Head of caudate nucleus (tissue), 42 donors: Measurements from ENCODE around the gene GINS1.
A peak's percentile ranks its signal among the peaks of the same experiment; 100 is the strongest.
"Not testable (repeated sequence)": the region's sequence is repeated elsewhere in the genome, so short reads cannot be mapped to it uniquely, and the experiment has no call there.

ENCODE experiments used
- DNase-seq, 42 donors: peaks; one replicate each; pipeline versions ENCODE4 v3.0.0 to v3.0.0-alpha.2; 2020 to 2021; ENCODE audit warnings: mixed read lengths in 7 of 42
- intact Hi-C: fragments of 100-400 bp; cut with DNase I; formaldehyde crosslinking; loops from one replicate; pipeline ENCODE4 v1.15.0; 2022

Gene GINS1

DNA sequence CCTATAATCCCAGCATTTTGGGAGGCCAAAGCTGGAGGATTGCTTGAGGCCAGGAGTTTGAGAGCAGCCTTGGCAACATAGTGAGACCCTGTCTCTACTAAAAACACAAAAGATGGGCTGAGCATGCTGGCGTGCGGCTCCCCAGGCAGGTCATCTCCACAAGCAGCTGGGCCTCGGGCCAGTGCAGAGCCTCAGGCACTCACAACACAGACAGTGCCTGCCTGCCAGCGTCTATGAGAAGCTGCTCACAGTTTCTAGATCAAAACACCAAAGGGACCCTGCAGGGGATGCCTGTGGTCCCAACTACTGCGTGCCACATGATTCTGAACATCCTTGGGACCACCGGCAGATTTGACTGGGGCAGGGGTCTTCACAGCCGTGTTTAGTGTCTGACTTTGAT is 59.4 kb downstream of the GINS1 start:
- DNase-seq: no peak

DNA sequence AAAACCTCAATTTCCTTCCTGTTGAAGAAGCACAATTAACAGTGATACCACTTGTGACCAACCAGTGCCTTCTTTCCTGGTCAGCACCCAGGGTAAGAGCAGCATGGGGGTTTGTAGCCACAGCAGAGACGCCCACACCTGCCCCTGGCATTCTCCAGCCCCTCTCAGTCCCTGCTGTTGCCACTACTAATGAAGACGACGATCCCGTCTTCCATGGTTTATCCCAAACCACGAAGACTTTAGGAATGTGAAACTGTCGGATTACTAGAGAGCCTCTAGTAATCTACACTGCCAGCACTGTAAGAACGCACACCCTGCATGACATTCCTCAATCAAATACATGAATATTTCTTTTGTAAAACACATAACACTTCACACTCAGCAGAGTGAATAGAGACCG is 60.0 kb downstream of the GINS1 start:
- DNase-seq: no peak
- intact Hi-C loops: no loop called here

More for the DNA sequence above, 59.4 kb downstream of the GINS1 start:
- intact Hi-C loops: no loop called here

DNA sequence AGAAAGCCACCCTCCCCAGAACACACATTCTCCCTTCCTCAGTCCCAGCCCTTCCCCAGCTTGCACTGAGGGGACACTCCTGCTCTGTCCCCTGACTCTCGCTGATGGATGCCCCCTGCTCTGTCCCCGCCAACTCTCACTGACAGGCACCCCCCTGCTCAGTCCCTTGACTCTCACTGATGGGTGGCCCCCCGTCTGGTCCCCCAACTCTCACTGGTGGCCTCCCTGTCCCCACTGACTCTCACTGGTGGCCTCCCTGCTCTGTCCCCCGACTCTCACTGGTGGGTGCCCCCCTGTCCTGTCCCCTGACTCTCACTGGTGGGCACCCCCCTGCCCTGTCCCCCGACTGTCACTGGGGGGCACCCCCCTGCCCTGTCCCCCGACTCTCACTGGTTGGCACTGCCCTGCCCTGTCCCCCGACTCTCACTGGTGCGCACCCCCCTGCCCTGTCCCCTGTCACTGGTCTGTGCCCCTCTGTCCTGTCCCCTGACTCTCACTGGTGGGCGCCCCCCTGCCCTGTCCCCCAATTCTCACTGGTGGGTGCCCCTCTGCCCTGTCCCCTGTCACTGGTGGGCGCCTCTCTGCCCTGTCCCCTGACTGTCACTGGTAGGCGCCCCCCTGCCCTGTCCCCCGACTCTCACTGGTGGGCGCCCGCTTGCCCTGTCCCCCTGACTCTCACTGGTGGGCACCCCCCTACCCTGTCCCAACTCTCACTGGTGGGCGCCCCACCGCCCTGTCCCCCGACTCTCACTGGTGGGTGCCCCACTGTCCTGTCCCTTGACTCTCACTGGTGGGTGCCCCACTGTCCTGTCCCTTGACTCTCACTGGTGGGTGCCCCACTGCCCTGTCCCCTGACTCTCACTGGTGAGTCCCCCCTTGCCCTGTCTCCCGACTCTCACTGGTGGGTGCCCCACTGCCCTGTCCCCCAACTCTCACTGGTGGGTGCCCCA is 60.9 kb downstream of the GINS1 start:
- intact Hi-C loops: no loop called here

DNA sequence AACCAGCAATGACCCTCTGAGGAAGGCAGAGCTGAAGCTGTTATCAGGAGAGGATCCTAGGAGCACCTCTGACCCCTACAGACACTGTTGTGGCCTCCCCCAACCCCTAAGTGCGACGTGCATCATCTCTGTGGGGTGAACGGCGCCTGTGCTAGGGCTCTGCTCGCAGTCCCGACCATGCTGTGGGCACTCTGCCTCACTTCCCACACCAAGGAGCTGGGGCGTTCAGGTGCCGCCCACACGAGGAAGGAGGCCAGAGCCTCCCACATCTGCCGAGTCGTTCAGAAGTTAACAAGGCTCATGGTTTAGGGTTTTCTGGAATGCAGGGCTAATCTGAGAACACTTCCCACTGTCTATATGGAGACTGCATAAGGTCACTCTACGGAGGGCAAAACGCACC is 62.1 kb downstream of the GINS1 start:
- intact Hi-C loops: no loop called here
- no peak for DNase-seq

More for the DNA sequence above, 60.9 kb downstream of the GINS1 start:
- DNase-seq: no peak

DNA sequence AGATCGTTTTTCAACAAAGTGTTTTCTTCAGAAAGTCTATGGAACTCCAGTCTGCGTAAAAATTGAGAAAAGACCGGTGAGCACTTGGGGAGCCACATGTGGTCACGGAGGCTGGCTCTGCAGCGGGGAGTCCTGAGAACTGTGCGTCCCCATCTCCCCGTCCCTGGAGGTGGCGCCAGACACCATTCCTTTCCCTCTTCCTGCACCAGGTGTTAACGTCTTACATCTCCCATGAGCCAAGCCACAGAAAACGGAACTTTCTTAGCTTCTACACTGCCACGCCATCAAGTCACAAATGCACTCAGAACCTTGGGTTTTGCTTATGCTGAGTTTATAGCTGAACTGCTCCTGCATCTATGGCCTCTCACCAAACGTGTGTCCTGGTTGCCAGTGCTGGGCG is 62.6 kb downstream of the GINS1 start:
- no peak for DNase-seq
- intact Hi-C loops: no loop called here

DNA sequence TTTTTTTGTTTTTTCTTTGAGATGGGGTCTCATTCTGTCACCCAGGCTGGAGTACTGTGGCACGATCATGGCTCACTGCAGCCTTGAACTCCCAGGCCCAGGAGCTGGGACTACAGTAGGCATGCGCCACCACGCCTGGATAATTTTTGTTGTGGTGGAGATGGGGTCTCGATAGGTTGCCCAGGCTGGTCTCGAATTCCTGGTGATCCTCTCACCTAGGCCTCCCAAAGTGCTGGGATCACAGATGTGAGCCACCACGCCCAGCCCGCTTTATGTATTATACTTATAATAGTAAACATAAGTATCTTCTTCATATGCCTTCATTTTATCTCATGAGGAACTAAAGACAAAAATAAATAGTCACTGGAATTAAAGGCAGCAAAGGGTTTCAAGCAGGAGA is 63.5 kb downstream of the GINS1 start:
- intact Hi-C loops: no loop called here
- no peak for DNase-seq

DNA sequence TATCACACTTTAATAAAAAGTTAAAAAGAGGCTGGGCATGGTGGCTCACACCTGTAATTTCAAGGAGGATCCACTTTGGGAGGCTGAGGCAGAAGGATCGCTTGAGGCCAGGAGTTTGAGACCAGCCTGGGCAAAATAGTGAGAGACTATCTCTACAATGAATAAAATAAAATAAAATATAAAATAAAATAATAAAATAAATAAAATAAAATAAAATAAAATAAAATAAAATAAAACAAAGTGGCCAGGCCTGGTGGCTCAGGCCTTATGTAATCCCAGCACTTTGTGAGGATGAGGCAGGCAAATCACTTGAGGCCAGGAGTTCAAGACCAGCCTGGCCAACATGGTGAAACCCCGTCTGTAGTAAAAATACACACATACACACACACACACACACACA is 65.8 kb downstream of the GINS1 start:
- intact Hi-C loops, DNase-seq: not testable (repeated sequence)

DNA sequence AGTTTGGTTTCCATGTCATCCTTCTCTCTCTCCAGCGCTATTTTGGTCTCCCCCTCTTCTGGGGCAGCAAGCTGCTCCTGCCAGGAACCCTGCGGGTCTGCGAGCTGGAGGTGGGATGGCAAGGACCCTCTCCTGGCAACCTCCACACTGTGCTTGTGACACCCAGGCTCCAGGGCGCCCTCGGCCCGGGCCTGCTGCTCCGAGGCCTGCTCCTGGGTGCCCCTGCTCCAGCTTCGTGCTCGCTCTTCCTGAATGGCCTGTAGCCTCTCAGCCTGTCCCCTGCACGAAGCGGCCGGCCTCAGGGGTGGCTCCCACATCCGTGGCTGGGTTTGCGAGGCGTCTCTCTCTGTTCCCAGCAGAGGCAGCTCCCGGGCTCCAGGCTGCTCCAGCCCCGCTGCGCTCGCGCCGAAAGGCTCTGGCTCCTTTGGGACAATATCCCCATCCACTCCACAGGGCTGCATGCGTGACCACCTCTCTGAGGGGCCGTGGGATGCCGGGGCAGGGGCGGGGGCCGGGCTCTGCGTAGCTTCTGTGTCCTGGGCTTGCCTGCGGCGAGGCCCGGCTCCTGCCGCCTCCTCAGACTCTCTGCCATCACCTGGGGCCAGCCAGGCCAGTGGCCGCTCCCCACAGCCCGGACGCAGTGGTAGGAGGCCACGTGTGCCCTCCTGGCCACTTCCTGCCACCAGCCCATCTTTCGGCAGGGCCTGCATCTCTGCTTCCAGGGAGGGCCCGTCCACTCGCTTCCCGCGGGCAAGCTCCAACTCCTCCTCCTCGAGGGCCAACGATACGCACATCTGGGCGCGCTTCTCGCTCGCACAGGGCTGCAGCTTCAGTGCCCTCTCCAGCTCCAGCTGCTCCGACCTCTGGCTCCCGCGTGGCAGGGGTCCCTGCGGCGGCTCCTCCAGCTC is 68.9 kb downstream of the GINS1 start:
- intact Hi-C loops: no loop called here
- DNase-seq: no peak

DNA sequence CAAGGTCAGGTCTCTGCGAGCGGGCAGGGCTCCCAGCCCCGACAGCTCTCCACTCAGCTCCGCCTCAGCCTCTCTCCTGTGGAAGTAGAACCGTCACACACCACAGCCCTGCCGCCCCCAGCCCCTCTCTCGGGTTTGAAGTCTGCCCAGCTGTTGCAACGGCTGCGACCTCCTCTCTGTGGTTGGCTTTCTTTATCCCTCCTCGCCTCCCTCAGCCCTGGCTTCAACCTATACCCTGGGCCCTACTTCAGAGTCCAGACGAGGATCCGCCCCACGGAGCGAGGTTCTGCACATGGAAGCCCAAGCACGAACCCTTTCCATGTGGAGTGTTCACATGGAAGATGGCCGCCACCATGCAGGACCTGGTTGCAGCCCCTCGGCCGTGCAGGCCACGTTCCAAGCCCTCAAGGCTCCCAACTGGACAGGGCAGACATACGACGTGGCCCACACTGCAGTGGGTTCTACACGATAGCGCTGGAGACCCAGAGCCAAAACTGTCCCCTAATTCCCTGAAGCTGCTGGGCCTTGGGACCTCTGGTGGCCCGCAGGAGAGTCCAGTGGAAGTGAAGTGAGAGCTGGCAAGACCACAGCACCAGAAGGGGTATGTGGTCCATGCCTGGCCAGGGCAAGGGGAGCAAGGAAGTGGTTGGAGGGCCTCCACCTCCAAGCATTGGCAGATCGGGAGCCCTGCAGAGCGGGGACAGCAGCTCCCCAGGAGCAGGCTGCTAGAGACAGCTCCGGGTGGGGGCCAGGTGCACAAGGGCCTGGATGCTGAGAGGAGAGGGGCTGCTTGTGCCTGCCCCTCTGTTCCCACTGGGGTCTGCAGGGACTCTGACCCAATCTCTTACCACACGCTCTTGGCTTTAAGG is 69.8 kb downstream of the GINS1 start:
- intact Hi-C loops: no loop called here
- DNase-seq: no peak

DNA sequence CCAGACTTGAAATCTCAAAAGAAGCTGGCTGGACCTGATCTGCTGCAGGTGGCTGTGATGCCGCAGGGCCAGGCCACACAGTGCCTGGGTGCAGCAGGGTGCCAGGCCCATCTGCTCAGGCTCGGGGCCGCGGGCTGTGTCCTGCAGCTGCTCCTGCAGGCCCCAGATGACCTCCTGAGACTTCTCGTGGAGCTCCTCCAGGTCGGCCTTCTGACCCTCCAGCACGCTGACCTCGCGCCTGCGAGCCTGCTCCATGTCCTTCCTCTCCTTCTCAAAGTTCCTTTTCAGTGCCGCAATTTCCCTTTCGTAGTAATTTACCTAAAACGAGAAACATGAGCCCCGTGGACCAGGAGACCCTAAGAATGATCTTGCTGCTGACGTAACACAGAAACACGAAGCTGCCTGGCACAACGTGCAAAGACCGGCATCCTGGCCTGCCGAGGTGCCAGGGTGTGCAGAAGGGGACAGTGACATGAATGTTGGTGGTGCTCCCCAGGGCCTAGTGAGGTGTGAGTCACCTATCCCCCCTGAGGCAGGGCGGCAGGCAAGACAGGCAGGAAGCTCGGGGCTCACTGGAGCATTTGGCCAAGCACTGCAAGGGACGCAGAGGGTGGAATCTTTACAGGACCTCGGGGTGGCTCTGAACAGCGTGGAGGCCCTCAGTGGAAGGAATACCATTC is 71.6 kb downstream of the GINS1 start:
- intact Hi-C loops: no loop called here

DNA sequence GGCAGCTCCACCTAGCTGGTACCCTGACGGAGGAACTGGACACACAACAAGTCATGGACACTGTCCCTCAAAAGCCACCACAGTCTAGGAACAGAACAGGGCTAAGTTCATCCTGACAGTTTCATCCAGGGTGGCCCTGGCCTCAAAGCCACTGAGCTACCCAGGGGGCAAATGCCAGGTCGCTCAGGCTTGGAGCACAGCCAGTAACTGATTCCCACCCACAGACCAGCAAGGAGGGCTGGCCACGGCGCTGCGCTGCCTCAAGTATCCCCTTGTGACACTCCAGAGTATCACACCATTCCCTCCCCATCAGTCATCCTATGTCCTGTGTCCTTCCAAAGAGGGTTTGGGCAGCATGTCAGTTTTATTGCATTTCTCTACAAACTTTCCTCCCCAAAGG is 72.2 kb downstream of the GINS1 start:
- intact Hi-C loops: no loop called here
- DNase-seq: no peak

More for the DNA sequence above, 71.6 kb downstream of the GINS1 start:
- DNase-seq: no peak

DNA sequence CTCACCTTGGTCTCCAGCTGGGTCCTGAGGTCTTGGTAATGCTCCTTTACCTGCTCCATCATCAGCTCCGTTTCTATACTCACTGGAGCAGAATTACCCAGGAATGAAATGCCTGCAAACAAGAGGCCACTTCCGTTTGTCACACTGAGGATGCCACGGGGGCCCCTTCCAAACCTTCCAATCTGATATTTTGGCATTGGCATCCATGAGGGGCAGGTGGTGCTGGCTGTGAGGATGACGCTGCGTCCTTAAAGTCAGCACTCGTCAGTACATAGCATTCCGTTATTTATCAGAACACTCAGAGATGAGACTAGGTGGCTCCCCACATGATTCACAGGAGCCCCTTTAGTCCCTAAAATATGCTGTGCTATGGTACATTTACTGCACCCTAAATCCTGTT is 72.7 kb downstream of the GINS1 start:
- intact Hi-C loops: no loop called here
- DNase-seq: no peak

DNA sequence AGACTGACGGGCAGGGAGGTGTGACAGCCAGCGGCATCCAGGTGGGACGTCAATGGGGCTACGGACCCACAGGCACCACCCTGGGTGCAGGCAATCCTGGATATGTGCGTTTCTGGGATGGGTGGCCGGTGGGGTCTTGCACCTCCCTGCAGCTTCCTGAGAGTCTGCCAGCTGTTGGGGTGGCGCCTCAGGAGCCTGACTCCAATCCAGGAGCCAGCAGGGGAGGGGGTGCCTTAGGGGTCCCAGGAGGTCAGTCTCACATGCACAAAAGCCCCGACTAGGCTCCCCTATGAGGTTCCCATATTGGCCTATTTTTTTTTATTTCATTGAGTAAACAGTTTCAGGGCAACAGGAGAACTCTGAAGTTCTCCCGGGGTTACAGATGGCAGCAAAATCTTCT is 73.3 kb downstream of the GINS1 start:
- intact Hi-C loops: no loop called here
- DNase-seq: no peak

DNA sequence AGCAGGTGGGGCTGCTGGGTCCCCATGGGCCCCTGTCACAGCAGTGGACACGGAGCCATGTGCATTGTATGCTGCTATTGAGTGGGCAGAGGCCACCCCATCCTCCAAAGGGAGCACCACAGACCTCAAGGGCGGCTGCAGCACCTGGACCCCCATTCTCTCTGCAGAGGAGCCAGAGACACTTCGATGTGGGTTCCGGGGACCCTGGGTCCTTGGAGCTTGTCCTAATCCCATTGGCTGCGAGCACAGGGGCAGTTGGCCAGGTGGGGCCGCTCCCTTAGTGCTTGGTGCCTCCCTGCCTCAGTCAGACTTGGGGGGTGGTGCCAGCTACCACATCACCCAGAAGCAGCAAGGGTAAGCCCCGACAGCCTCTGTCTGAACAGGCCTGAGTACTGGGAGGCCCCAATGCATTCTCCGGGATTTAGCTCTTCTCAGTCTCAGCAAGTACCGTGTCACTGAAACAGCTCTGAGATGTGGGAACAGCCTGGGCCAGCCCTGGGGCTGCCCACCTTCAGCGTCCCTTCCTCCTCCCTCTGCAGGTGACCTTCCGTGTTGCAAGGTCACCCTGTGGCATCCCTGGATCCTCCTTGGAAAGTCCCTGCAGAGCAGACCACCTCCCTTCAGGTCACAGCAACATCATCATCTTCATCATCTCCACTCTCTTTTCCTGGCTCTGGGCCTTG is 73.9 kb downstream of the GINS1 start:
- DNase-seq: no peak
- intact Hi-C loops: no loop called here

DNA sequence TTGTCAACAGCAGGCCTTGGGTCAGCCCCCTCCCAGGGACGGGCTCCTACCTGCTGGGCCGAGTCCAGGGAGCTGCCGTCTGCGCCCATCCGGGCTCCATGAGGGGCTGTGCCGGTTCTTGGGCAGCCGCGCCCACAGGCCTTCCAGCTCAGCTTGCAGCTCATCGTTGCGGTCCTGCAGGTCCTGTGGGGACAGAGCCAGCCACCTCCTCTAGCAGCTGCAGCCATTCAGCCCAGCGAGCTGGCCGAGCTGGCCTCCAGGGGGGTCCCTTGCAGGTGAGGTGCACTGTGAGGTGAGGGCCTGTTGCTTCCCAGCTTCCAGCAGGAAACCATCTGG is 74.4 kb downstream of the GINS1 start:
- no peak for DNase-seq
- intact Hi-C loops: no loop called here

DNA sequence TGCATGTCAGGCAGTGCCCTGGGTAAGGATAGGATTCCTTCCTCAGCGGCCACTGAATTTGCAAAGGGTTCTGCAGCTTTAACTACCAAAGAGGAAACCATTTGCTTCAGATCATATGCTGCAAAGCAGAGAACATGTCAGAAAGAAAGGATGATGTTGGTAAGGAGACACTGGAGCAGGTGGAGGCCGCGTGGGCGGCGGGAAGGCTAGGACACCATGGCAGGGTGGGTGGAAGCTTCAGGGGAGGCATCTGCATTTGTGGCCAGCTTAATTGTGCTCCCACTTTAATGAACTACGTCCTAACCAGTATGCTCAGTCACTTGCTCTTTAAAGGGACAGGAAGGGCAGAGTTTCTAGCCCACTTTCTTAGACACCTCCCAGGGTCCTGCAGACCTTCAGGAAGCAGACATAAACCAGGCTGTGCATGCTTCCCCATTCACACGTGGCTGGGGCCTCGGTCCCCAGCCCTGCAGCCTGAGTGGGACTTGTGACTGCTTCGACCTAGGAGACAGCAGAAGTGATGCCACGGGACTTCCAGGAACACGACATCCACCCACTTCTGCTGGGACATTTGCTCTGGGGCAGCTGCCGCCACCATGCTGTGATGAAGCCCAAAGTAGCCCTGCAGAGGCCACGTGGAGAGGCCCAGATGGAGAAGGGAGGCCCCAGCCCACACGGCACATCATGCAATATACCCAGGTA is 76.1 kb downstream of the GINS1 start:
- intact Hi-C loops: no loop called here
- peak in 12 of 42 donors; percentile 19 to 52 (median 32) for DNase-seq

DNA sequence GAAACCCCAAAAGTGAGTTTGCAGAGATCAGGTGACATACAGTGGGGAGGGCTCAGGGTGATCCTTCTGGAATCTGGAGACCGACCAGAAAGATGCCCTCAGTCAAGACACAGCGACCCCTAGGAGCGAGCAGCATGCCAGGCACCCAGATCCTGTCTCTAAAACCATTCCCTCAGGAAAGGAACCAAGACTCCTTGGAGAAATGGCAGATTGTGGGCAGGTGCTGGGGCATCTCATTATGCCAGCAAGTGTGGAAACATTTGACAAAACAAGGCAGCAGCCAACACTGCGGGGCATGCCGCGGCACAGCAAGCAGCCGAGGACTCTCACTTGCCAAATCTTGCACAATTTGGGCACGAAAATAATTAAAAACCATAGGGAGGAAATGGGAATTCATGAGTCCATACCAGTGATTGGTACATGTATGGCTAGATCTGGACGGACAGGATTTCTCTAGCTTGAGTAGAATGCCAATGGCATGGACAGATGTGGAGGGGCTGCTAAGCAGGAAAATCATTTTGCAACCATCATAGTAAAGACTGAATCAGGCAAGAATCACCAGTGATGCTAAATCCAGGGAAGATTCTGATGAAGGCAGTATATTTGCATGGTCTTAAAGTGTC is 76.9 kb downstream of the GINS1 start:
- intact Hi-C loops: no loop called here
- peak in 3 of 42 donors; percentile 17 to 21 (median 20) for DNase-seq
